HG02642 (cell line): Measurements from ENCODE around the gene SLC30A1.

Source experiments
- ATAC-seq: cut with Tn5 transposase; IDR thresholded peaks from one replicate; pipeline ENCODE4 v1.9.1; 2021; ENCODE audit warnings: mild to moderate bottlenecking; ENCODE audit not compliant: unreplicated experiment, poor library complexity

The SLC30A1 gene

GRCh38 chr1:211609120-211610024, 30.4 kb upstream of the SLC30A1 start:
- no peak for ATAC-seq

GRCh38 chr1:211607754-211608473, 29.0 kb upstream of the SLC30A1 start:
- no peak for ATAC-seq

- ATAC-seq, result peak; percentile 88
Observed at GRCh38 chr1:211606914-211607753, 28.2 kb upstream of the SLC30A1 start.

GRCh38 chr1:211606332-211606913, 27.5 kb upstream of the SLC30A1 start:
- peak; percentile 90 for ATAC-seq

- no peak for ATAC-seq
Observed at GRCh38 chr1:211605603-211606331, 26.8 kb upstream of the SLC30A1 start.

GRCh38 chr1:211605034-211605433, 26.1 kb upstream of the SLC30A1 start:
- ATAC-seq, result no peak

- ATAC-seq, result no peak
Observed at GRCh38 chr1:211604548-211604947, 25.6 kb upstream of the SLC30A1 start.

- ATAC-seq, result no peak
Observed at GRCh38 chr1:211603713-211604112, 24.8 kb upstream of the SLC30A1 start.

- ATAC-seq, result no peak
Observed at GRCh38 chr1:211603191-211603701, 24.3 kb upstream of the SLC30A1 start.

- no peak for ATAC-seq
Observed at GRCh38 chr1:211601982-211602670, 23.2 kb upstream of the SLC30A1 start.

- ATAC-seq, result no peak
Observed at GRCh38 chr1:211601159-211601558, 22.2 kb upstream of the SLC30A1 start.

GRCh38 chr1:211599250-211599649, 20.3 kb upstream of the SLC30A1 start:
- ATAC-seq, result no peak

GRCh38 chr1:211598514-211598913, 19.6 kb upstream of the SLC30A1 start:
- no peak for ATAC-seq

GRCh38 chr1:211596418-211597181, 17.6 kb upstream of the SLC30A1 start:
- no peak for ATAC-seq

GRCh38 chr1:211595419-211595818, 16.5 kb upstream of the SLC30A1 start:
- ATAC-seq, result no peak

GRCh38 chr1:211591980-211592493, 13.1 kb upstream of the SLC30A1 start:
- no peak for ATAC-seq

- no peak for ATAC-seq
Observed at GRCh38 chr1:211589782-211590721, 11.1 kb upstream of the SLC30A1 start.
